Activated B cell treated with CpG ODN at 0.5 μM for 24 hours (primary cell): ENCODE results near the gene RUNDC3A. TPM values are rescaled to one million over a fixed set of nuclear protein-coding genes. Genes with fewer than 3 reads are reported as not detected.

Experiments
- ATAC-seq: fragments of 200-7000 bp; cut with Tn5 transposase; one replicate; pipeline ENCODE4 v1.10.0; 2021; ENCODE audit warnings: low read depth, mild to moderate bottlenecking, moderate library complexity
- CTCF ChIA-PET: fragments of 350-600 bp; sonication (Branson Sonifier 250); formaldehyde crosslinking; loops from one replicate; lab custom pipeline; 2021; ENCODE audit warnings: antibody characterized with exemption; lab: Charles Lee
- POLR2A ChIA-PET: fragments of 350-600 bp; sonication (Branson Sonifier 250); formaldehyde crosslinking; loops from one replicate; lab custom pipeline; 2021; ENCODE audit warnings: antibody characterized with exemption; lab: Charles Lee
- DNase-seq: peaks from one replicate; pipeline ENCODE4 v3.0.0; 2022
- H3K27ac Mint-ChIP-seq: one replicate; pipeline ENCODE4 v1.8.0; 2020; ENCODE audit warnings: mixed read lengths
- H3K27me3 Mint-ChIP-seq: one replicate; pipeline ENCODE4 v1.8.0; 2021; ENCODE audit warnings: mixed read lengths
- H3K36me3 Mint-ChIP-seq: one replicate; pipeline ENCODE4 v1.8.0; 2021; ENCODE audit warnings: low read depth, mixed read lengths
- H3K4me1 Mint-ChIP-seq: one replicate; pipeline ENCODE4 v1.8.0; 2021; ENCODE audit warnings: mixed read lengths
- H3K4me3 Mint-ChIP-seq: one replicate; pipeline ENCODE4 v1.8.0; 2020; ENCODE audit warnings: mild to moderate bottlenecking, mixed read lengths
- H3K9me3 Mint-ChIP-seq: one replicate; pipeline ENCODE4 v1.8.0; 2020; ENCODE audit warnings: mixed read lengths
- intact Hi-C: fragments of 100-400 bp; cut with micrococcal nuclease; formaldehyde crosslinking; loops from one replicate; pipeline ENCODE4 v1.15.1; 2024
- total RNA-seq: library from RNA; stranded (reverse); gene quantifications from 2 replicates; pipeline ENCODE4 v1.2.3, GENCODE V29; 2022
- TF ChIP-seq, protein P1 (sequence below): fragments of 200-600 bp; IDR thresholded peaks from one replicate; pipeline ENCODE4 v1.8.0; 2022; ENCODE audit warnings: antibody characterized with exemption, mild to moderate bottlenecking

Gene RUNDC3A
- total RNA-seq, 1 donor from 2014 or later: 0.07 TPM

DNA sequence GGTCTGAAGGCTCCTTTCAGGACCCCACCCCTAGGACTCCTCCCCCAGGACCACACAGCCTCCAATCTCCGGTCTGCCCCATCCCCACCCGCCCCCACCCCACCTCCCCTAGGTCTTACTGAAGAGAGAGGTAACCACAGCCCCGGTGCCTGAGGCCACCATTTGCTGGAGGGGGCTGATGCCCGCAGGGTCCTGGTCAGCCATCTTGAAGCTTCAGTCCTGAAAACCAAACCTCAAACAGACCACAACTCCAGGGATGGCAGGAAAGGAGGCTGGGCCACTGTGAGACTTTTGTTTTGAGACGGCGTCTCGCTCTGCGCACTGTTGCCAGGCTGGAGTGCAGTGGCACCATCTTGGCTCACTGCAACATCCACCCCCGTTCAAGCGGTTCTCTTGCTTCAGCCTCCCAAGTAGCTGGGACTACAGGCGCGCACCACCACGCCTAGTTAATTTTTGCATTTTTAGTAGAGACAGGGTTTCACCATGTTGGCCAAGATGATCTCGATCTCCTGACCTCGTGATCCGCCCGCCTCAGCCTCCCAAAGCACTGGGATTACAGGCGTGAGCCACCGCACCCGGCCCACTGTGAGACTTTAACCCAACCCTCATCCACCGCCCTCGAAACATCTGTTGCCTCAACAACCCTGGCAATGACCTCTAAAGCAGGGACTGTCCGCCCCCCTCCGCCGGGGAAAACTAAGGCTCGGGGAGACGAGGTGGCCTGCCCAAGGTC is 15.1 kb downstream of the RUNDC3A start:
- Mint-ChIP-seq H3K9me3 (no peaks in the 10 kb centered on the region), H3K36me3 (peaks cover 40% of the 10 kb centered on the region), H3K27me3 (no peaks in the 10 kb centered on the region), H3K27ac (no peak overlapping the region), H3K4me3 (peak overlapping the region; percentile 81), H3K4me1 (peaks cover 33% of the 10 kb centered on the region)
- POLR2A ChIA-PET: interaction anchor here (2.7 to 11.6 kb wide), 4 partner anchors 22 to 137 kb away, joined by 10 to 237 read pairs (median 32); partner anchors contain the start of genes GRN, TMUB2 and UBTF
- intact Hi-C loops: loop anchor here (1.0 to 2.0 kb wide), 7 partner anchors 15 to 253 kb away; partner anchors contain the start of genes G6PC3, GRN, RUNDC3A and TMUB2
- DNase-seq (no peak), ATAC-seq (no peak)
- TF ChIP-seq, protein P1, sequence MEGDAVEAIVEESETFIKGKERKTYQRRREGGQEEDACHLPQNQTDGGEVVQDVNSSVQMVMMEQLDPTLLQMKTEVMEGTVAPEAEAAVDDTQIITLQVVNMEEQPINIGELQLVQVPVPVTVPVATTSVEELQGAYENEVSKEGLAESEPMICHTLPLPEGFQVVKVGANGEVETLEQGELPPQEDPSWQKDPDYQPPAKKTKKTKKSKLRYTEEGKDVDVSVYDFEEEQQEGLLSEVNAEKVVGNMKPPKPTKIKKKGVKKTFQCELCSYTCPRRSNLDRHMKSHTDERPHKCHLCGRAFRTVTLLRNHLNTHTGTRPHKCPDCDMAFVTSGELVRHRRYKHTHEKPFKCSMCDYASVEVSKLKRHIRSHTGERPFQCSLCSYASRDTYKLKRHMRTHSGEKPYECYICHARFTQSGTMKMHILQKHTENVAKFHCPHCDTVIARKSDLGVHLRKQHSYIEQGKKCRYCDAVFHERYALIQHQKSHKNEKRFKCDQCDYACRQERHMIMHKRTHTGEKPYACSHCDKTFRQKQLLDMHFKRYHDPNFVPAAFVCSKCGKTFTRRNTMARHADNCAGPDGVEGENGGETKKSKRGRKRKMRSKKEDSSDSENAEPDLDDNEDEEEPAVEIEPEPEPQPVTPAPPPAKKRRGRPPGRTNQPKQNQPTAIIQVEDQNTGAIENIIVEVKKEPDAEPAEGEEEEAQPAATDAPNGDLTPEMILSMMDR: no peak
- CTCF ChIA-PET: interaction anchor here (0.9 to 2.6 kb wide), 2 partner anchors 31 to 114 kb away, joined by 4 to 7 read pairs; no protein-coding TSS in a partner anchor

DNA sequence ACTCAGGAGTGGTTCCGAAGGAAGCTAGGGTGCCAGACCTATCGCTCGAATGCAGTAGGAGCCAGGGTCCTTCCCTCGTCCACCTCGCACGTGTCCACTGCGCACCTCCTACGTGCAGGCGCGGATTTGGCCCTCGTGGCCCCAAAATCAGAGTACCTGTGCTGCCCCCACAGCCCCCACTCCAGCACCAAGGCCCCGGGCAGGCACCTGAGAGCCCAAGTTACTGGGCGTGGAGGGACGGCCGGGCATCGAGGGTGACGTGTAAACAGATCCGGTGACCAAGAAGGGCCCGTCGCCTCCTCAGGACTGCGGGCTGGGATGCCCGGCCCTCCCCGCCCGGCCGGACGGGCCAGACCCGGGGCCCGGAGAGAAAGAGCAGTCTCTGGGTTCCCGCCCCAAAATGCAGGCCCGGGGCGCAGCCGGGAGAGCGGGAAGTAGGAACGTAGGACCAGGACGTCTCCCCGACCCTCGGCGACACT is 15.7 kb downstream of the RUNDC3A start:
- Mint-ChIP-seq H3K4me3 (peak overlapping the region; percentile 81), H3K27ac (no peak overlapping the region), H3K36me3 (peaks cover 40% of the 10 kb centered on the region), H3K27me3 (no peaks in the 10 kb centered on the region), H3K4me1 (peaks cover 33% of the 10 kb centered on the region), H3K9me3 (no peaks in the 10 kb centered on the region)
- no peak for ATAC-seq
- ChIA-PET POLR2A (interaction anchor here (0.6 to 11.6 kb wide), 11 partner anchors 9 to 300 kb away, joined by 3 to 237 read pairs (median 10); partner anchors contain the start of genes ATXN7L3, FAM171A2, GRN and HDAC5), CTCF (interaction anchor here (0.9 to 2.6 kb wide), 2 partner anchors 31 to 114 kb away, joined by 4 to 7 read pairs; no protein-coding TSS in a partner anchor)
- TF ChIP-seq, protein P1: no peak
- DNase-seq: no peak
- intact Hi-C loops: loop anchor here (1.0 to 2.0 kb wide), 7 partner anchors 16 to 253 kb away; partner anchors contain the start of genes G6PC3, GRN, RUNDC3A and TMUB2

DNA sequence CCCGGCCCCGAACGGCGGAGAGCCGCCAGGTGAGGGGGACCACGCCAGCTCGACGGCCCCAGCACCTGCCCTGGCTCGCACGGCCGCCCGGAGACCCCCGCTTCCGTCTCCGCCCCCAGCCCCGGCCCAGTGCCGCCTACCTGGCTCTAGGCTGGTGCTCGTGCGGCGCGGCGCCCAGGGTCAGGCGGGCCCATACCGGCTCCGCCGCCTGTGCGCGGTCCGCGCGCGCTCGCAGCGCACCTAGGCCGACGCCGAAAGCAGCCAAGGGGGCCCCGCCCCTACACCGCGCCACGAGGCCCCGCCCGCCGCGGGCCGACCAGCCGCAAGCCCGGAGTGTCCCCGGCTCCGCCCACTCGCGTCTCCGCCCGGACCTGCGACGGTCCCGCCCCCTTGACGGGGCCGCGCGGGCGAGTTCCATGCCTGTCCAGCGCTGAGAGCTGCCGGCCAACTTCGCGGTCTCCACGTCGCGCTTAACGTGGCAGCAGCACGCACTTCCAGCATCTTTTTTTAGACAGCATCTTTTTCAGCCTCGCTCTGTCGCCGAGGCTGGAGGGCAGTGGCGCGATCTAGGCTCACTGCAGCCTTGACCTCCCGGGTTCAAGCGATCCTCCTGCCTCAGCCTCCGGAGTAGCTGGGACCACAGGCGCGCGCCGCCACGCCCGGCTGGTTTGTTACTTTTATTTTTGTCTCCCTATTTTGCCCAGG is 16.3 kb downstream of the RUNDC3A start, which contains the start of gene SLC25A39:
TSS of gene SLC25A39 (minus strand) at position 253 of the 705 bp plus-strand sequence. CDS start 1,261 bp downstream, outside the sequence.
- Mint-ChIP-seq H3K27ac (peak within 1 kb of the TSS; percentile 96), H3K27me3 (no peaks in the 10 kb centered on the region), H3K36me3 (peaks cover 34% of the 10 kb centered on the region), H3K4me3 (peak within 1 kb of the TSS; percentile 91), H3K9me3 (no peaks in the 10 kb centered on the region), H3K4me1 (peaks cover 33% of the 10 kb centered on the region)
- TF ChIP-seq, protein P1: no peak
- ChIA-PET CTCF (interaction anchor here (0.9 to 2.6 kb wide), 4 partner anchors 21 to 115 kb away, joined by 3 to 7 read pairs (median 4); no protein-coding TSS in a partner anchor), POLR2A (interaction anchor here (0.6 to 11.6 kb wide), 13 partner anchors 8 to 300 kb away, joined by 3 to 237 read pairs (median 8); partner anchors contain the start of genes ATXN7L3, FAM171A2, GRN and HDAC5)
- DNase-seq (peak; percentile 99), ATAC-seq (peak; percentile 74)
- intact Hi-C loops: loop anchor here (1.0 to 5.0 kb wide), 12 partner anchors 16 to 258 kb away; partner anchors contain the start of genes FZD2, G6PC3, GRN and HDAC5

DNA sequence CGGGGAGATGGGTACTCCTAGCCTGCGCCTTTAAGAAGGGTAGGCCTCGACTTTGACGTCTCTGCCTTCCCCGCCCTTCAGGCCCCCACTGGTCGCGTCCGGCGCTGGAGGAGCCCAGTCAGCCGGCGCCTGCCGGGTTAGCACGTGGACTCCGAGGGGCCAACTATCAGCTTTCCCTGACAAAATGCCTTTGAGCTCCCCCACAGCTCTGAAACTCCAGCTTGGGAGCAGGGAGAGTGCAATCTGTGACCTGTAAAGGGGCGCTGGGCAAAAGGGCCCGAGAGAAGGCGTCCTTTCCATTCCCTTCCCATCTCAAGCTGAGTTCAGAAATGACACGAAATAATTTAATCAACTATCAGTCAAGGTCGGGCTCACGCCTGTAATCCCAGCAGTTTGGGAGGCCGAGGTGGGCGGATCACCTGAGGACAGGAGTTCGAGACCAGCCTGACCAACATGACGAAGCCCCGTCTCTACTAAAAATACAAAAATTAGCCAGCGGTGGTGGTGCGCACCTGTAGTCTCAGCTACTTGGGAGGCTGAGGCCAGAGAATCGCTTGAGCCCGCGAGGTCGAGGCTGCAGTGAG is 18.6 kb downstream of the RUNDC3A start:
- ChIA-PET POLR2A (interaction anchor here (0.6 to 11.6 kb wide), 19 partner anchors 8 to 204 kb away, joined by 3 to 237 read pairs (median 6); partner anchors contain the start of genes ATXN7L3, GRN, HDAC5 and RUNDC3A), CTCF (interaction anchor here (0.6 to 1.1 kb wide), 7 partner anchors 19 to 117 kb away, joined by 3 to 7 read pairs (median 4); no protein-coding TSS in a partner anchor)
- no peaks in the 10 kb centered on the region for H3K9me3 Mint-ChIP-seq
- ATAC-seq (peak; percentile 68), DNase-seq (peak; percentile 82)
- peak overlapping the region; percentile 77 for H3K27ac Mint-ChIP-seq
- H3K4me1 Mint-ChIP-seq: peaks cover 42% of the 10 kb centered on the region
- H3K4me3 Mint-ChIP-seq: peak overlapping the region; percentile 75
- H3K27me3 Mint-ChIP-seq: no peaks in the 10 kb centered on the region
- intact Hi-C loops: loop anchor here (5.0 kb wide), 2 partner anchors 205 to 230 kb away; partner anchors contain the start of genes FZD2 and HDAC5
- peaks cover 12% of the 10 kb centered on the region for H3K36me3 Mint-ChIP-seq
- TF ChIP-seq, protein P1: no peak
